GM12891 (cell line): Measurements from ENCODE around the gene EMX2.

Experiments used
- PAX5 ChIP-seq: IDR thresholded peaks from 2 replicates; pipeline ENCODE4 v1.6.1; 2011; ENCODE audit warnings: low read length, moderate library complexity, mild to moderate bottlenecking; ENCODE audit not compliant: insufficient read depth, severe bottlenecking
- POLR2A ChIP-seq: IDR thresholded peaks from 2 replicates; pipeline ENCODE4 v1.6.1; 2011; ENCODE audit warnings: low read depth, low read length, control low read depth
- POLR2AphosphoS5 ChIP-seq: IDR thresholded peaks from 2 replicates; pipeline ENCODE4 v1.6.1; 2011; ENCODE audit warnings: low read depth, low read length, control low read depth
- POU2F2 ChIP-seq: IDR thresholded peaks from 2 replicates; pipeline ENCODE4 v1.6.1; 2011; ENCODE audit warnings: low read depth, mild to moderate bottlenecking, control low read depth, low read length, moderate library complexity
- SPI1 ChIP-seq: IDR thresholded peaks from 2 replicates; pipeline ENCODE4 v1.6.1; 2011; ENCODE audit warnings: low read depth, low read length, control low read depth
- TAF1 ChIP-seq: IDR thresholded peaks from 2 replicates; pipeline ENCODE4 v1.6.1; 2011; ENCODE audit warnings: low read depth, low read length, control low read depth

GRCh38 chr10:117562896-117563737, 20.6 kb downstream of the EMX2 start:
- TF ChIP-seq TAF1 = no peak
- no peak for TF ChIP-seq POLR2A
- no peak for TF ChIP-seq POLR2AphosphoS5
- TF ChIP-seq SPI1 = no peak
- TF ChIP-seq PAX5 = no peak
- no peak for TF ChIP-seq POU2F2
